NCI-H1105 treated with DMSO at 0.1 percent for 48 hours (cell line): ENCODE measurements around the gene AKAP9.
"Not testable (repeated sequence)": the region's sequence is repeated elsewhere in the genome, so short reads cannot be mapped to it uniquely, and the experiment has no call there.

ENCODE experiments used
- DNase-seq: peaks from one replicate; lab custom pipeline; 2025; lab: John Stamatoyannopoulos, UW

Gene AKAP9

GRCh38 chr7:91940572-91941341, at the start of gene AKAP9:
Gene AKAP9, plus strand, starts transcription at chr7:91940862. Its CDS starts 238 bp downstream, at chr7:91941100.
- DNase-seq: peak; percentile 88

- DNase-seq: no peak
Observed at GRCh38 chr7:91892099-91892705, 48.5 kb upstream of the AKAP9 start.

GRCh38 chr7:91892821-91893340, 47.8 kb upstream of the AKAP9 start:
- no peak for DNase-seq

- DNase-seq: not testable (repeated sequence)
Observed at GRCh38 chr7:91893699-91894098, 47.0 kb upstream of the AKAP9 start.

- no peak for DNase-seq
Observed at GRCh38 chr7:91894781-91895480, 45.7 kb upstream of the AKAP9 start.

- no peak for DNase-seq
Observed at GRCh38 chr7:91898240-91898992, 42.2 kb upstream of the AKAP9 start.

GRCh38 chr7:91899563-91899962, 41.1 kb upstream of the AKAP9 start:
- no peak for DNase-seq

- DNase-seq: no peak
Observed at GRCh38 chr7:91910171-91910570, 30.5 kb upstream of the AKAP9 start.

- DNase-seq: no peak
Observed at GRCh38 chr7:91911121-91911520, 29.5 kb upstream of the AKAP9 start.

- no peak for DNase-seq
Observed at GRCh38 chr7:91912494-91912893, 28.2 kb upstream of the AKAP9 start.

GRCh38 chr7:91913612-91914011, 27.1 kb upstream of the AKAP9 start:
- DNase-seq: no peak

- no peak for DNase-seq
Observed at GRCh38 chr7:91915401-91916050, 25.1 kb upstream of the AKAP9 start.

GRCh38 chr7:91916051-91916440, 24.6 kb upstream of the AKAP9 start:
- DNase-seq: no peak

- DNase-seq: no peak
Observed at GRCh38 chr7:91918356-91918755, 22.3 kb upstream of the AKAP9 start.

- no peak for DNase-seq
Observed at GRCh38 chr7:91922857-91923256, 17.8 kb upstream of the AKAP9 start.

GRCh38 chr7:91927912-91928311, 12.8 kb upstream of the AKAP9 start:
- no peak for DNase-seq

- DNase-seq: no peak
Observed at GRCh38 chr7:91929463-91929862, 11.2 kb upstream of the AKAP9 start.

- peak; percentile 51 for DNase-seq
Observed at GRCh38 chr7:91940171-91940570, 491 bp upstream of the AKAP9 start.

GRCh38 chr7:91941450-91941849, 788 bp downstream of the AKAP9 start:
- DNase-seq: peak; percentile 64

- DNase-seq: no peak
Observed at GRCh38 chr7:91942312-91942711, 1.6 kb downstream of the AKAP9 start.

GRCh38 chr7:91944970-91945369, 4.3 kb downstream of the AKAP9 start:
- not testable (repeated sequence) for DNase-seq

- DNase-seq: no peak
Observed at GRCh38 chr7:91945476-91945875, 4.8 kb downstream of the AKAP9 start.
